ENCODE results near the gene SPOCK3.

DNA sequence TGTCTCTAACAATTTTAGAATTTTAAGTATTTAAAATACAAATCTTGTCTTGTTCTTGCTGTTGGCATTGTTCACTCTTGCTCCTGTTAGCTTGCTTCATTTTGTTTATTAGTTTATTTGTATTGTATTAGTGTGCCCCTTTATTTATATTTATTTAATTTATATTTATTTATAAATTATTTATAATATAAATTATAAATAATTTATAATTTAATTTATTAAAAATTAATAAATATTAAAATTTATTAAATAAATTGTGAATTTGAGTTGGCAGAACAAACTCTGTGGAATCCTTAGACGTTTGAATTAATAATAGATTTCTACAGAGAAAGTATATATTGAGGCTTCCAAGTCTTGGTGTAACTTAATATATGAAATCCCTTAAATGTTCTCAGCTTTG lies 331.4 kb downstream of the SPOCK3 start:
- TF ChIP-seq, protein P1, sequence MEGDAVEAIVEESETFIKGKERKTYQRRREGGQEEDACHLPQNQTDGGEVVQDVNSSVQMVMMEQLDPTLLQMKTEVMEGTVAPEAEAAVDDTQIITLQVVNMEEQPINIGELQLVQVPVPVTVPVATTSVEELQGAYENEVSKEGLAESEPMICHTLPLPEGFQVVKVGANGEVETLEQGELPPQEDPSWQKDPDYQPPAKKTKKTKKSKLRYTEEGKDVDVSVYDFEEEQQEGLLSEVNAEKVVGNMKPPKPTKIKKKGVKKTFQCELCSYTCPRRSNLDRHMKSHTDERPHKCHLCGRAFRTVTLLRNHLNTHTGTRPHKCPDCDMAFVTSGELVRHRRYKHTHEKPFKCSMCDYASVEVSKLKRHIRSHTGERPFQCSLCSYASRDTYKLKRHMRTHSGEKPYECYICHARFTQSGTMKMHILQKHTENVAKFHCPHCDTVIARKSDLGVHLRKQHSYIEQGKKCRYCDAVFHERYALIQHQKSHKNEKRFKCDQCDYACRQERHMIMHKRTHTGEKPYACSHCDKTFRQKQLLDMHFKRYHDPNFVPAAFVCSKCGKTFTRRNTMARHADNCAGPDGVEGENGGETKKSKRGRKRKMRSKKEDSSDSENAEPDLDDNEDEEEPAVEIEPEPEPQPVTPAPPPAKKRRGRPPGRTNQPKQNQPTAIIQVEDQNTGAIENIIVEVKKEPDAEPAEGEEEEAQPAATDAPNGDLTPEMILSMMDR (IDR thresholded peaks at IDR 0.05), result no peak
- no peak for TF ChIP-seq POLR2A (IDR thresholded peaks at IDR 0.05)
